HG03139 (cell line): Measurements from ENCODE around the gene HAUS6.
"Not testable (repeated sequence)": the region's sequence is repeated elsewhere in the genome, so short reads cannot be mapped to it uniquely, and the experiment has no call there.

Source experiments
- ATAC-seq: cut with Tn5 transposase; IDR thresholded peaks from one replicate; pipeline ENCODE4 v1.9.1; 2021; ENCODE audit not compliant: unreplicated experiment

The HAUS6 gene

GRCh38 chr9:19116107-19116790 lies 13.5 kb upstream of the HAUS6 start:
- no peak for ATAC-seq

- ATAC-seq, result no peak
These were observed 12.1 kb upstream of the HAUS6 start for GRCh38 chr9:19114680-19115270.

DNA sequence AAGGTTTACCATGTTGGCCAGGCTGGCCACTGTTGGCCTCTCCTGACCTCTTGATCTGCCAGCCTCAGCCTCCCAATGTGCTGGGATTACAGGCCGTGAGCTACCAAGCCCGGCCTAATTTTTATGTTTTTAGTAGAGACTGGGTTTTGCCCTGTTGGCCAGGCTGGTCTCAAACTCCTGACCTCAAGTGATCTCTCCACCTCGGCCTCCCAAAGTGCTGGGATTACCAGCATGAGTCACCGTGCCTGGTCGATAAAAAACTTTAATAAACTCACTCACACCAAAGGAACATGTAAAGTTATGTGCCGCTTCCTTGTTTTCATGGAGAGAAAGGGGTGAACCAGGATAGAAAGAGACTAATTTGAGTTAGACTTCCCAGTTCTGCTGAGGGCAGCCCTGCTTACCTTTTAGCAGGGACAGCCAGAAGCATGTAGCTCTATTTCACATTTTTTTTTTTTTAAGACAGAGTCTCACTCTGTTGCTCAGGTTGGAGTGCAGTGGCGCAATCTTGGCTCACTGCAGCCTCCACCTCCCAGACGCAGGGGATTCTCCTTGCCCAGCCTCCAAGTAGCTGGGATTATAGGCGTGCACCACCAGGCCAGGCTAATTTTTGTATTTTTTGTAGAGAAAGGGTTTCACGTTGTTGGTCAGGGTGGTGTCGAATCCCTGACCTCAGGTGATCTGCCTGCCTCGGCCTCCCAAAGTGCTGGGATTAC lies 11.4 kb upstream of the HAUS6 start:
- no peak for ATAC-seq

DNA sequence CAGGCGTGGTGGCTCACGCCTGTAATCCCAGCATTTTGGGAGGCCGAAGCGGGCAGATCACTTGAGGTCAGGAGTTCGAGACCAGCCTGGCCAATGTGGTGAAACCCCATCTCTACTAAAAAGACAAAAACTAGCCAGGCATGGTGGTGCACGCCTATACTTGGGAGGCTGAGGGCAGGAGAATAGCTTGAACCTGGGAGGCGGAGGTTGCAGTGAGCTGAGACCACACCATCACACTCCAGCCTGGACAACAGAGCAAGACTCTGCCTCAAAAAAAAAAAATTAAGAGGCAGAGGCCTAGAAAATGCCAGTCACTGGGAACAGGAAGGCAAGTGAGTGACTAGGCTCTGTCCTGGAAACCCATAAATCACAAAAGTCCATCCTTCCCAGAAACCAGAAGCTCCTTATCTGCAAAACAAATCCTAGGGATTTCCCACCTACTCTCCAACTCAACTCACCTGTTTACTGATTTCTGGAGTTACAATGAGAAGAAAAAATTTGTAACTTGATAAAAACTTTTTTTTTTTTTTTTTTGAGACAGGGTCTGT lies 10.4 kb upstream of the HAUS6 start:
- not testable (repeated sequence) for ATAC-seq

DNA sequence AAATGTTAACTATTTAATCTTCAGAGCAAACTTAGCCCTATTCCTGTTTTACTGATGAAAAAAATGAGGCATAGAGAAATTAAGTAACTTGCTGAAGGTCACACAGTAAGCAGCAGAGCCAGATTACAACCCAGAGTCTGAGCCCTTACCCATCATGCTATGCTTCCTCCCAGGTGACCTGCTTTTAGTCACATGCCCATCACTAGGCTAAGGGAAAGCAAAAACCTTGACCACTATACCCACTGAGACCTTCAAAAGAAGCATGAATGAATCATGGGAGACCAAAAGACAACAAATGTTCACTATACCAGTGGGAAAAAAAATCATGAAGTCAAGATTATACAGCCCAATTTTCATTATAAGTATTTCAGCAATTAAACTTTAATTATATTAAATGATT lies 5.3 kb upstream of the HAUS6 start:
- no peak for ATAC-seq

DNA sequence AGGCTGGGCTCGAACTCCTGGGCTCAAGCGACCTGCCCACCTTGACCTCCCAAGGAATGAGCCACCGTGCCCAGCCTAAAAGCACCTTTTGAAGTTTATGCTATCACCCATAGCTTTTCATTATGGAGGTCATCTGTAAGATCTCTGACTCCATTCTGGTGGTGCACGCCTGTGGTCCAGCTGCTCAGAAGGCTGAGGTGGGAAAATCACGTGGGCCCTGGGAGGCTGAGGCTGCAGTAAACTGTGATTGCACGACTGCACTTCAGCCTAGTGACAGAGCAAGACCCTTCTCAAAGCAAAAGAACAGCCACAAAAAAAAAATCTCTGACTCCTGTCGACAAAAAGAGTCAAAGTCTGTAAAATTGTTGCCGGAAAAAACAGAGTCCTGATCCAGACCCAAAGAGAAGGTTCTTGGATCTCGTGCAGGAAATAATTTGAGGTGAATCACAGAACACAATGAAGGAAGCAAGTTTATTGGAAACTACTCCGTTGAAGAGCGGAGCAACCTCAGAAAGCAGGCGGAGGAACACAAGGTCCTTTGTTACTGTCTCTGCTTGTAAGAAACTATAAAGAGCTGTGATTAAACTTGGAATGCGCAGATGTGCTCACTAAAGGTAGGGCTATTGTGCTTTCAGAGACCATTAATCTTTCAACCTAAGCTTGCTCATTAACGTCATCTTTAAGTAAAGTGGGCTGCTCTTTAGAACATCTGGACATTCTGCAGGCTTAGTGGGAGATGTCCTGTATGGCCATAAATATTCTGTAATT lies 2.0 kb upstream of the HAUS6 start:
- no peak for ATAC-seq

DNA sequence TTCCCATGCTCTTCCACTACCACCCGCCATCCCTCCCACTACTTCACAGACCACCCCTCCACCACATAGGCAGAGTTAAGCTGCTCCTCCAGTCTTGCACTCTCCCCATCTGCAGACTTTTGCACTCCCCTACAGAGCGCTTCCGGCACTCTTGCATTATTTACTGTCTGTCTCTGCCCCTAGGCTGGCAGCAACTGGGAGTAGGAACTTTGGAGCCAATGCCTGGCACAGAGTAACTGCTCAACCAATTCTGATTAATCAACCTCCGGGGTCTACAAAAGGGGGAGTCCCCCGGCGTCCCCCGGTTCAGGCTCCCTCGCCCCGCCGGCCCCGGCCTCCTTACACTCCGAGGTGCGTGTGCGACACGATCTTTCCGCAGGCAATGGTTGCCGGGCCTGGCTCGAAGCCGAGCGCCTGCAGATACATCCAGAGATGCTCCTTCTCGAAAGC lies 498 bp downstream of the HAUS6 start:
- ATAC-seq, result peak; percentile 40

- no peak for ATAC-seq
These were observed 1.5 kb downstream of the HAUS6 start for GRCh38 chr9:19101203-19101602.

DNA sequence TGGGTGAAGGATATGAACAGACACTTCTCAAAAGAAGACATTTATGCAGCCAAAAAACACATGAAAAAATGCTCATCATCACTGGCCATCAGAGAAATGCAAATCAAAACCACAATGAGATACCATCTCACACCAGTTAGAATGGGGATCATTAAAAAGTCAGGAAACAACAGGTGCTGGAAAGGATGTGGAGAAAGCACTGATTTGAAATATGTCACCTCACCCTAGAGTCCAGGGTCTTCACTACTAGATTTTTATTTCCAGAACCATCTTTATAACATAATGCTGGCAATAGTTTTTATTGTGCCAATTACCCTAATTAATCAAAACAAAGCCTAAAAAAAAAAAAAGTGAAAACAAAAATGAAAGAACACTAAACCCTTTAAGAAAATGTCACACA lies 5.3 kb downstream of the HAUS6 start:
- not testable (repeated sequence) for ATAC-seq

DNA sequence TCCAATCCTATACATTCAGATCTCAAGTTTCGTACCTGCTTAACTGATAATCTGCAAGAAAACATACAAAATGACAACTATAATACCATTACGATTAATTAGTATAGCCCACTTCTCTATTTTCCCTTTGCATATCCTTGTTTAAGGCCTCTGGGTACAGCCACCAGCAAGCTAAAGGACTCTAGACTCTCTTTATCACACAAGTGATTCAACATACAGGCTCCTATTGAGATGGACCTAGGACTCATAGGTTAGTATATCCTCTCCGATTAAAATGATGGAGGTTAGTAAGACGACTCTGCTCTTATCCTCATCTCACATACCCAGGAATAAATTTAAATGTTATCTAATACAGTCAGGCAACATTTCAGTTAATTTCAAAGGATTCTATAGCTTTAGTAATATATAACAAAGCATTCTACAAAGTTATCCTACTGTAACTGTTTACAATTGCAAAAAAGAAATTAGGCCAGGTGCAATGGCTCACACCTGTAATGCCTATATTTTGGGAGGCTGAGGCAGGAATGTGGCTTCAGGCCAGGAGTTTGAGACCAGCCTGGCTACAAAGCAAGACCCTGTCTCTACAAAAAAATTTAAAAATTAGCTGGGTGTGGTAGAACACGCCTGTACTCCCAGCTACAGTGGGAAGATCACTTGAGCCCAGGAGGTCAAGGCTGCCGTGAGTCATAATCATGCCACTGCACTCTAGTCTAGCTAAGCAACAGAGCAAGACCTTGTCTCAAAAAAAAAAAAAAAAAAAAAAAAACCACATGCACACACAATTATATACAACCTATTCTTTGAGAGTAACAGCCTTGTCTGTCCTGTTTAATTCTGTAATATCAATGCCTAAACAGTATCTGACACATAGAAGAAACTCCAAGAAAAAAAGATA lies 15.4 kb downstream of the HAUS6 start:
- no peak for ATAC-seq

GRCh38 chr9:19085295-19085694 lies 17.4 kb downstream of the HAUS6 start:
- no peak for ATAC-seq

DNA sequence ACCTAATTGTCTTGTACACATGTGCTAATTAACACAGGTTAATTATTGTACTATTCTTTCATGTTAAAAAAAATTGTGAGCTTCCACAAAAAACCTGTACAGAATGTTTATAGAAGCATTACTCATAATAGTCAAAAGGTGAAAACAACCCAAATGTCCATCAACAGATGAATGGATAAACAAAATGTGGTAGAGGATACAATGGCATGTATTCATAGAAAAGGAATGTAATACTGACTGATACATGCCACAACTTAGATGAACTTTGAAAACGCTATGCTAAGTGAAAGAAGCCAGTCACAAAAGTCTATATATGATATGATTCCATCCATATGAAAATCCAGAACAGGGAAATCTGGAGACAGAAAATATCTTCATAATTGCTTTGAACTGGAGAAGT lies 27.9 kb downstream of the HAUS6 start:
- ATAC-seq, result no peak

GRCh38 chr9:19074229-19074628 lies 28.5 kb downstream of the HAUS6 start:
- no peak for ATAC-seq

DNA sequence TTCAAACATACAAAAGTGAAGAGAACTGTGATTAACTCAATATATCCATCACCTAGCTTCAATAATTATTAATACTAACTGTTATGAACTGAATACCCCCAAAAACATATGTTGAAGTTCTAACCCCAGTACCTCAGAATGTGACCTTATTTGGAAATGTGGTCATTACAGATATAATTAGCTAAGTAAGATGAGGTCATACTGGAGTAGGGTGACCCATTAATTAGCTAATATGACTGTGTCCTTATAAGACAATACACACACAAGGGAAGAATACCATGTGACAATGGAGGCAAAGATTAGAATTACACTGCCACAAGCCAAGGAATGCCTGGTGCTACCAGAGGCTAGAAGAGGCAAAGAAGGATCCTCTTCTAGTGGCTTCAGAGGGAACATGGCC lies 45.7 kb downstream of the HAUS6 start:
- ATAC-seq, result no peak

DNA sequence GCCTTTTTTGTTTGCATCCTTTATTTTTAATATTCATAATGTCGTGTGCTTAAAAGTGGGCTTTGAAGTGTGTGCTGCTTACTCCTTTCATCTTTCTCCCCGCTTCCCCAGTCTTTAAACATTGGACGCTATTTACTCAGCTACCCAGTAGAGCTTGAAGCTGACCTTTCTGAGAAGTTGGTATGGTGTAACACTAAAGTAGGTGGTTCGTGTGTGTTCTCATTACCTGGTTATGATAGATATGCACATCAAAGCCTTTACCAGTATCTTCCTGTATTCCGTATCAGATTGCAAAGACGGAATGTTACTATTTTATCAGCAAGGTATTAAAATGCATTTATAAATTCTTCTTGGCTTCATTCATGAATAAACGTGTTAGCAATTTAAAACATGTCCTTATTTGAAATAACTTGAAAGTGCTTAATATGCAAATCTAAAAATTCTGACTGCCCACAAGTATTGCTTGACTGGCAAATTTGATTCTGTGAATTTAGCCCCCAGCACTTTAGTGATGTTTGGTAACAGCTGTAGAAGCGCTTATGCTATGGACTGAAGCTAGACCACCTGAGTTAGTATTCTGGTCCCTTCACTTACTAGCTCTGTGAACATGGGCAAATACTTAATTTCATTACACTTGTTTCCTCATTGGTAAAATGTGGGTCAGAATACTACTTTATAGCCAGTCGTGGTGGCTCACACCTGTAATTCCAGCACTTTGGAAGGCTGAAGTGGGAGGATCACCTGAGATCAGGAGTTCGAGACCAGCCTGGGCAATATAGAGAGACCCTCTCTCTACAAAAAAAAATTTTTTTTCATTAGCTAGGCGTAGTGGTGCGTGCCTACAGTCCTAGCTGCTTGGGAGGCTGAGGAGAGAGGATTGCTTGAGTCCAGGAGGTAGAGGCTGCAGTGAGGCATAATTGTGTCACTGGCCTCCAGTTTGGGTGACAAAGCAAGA lies 51.8 kb downstream of the HAUS6 start:
- ATAC-seq, result no peak

- no peak for ATAC-seq
These were observed 52.6 kb downstream of the HAUS6 start for GRCh38 chr9:19049917-19050636.

DNA sequence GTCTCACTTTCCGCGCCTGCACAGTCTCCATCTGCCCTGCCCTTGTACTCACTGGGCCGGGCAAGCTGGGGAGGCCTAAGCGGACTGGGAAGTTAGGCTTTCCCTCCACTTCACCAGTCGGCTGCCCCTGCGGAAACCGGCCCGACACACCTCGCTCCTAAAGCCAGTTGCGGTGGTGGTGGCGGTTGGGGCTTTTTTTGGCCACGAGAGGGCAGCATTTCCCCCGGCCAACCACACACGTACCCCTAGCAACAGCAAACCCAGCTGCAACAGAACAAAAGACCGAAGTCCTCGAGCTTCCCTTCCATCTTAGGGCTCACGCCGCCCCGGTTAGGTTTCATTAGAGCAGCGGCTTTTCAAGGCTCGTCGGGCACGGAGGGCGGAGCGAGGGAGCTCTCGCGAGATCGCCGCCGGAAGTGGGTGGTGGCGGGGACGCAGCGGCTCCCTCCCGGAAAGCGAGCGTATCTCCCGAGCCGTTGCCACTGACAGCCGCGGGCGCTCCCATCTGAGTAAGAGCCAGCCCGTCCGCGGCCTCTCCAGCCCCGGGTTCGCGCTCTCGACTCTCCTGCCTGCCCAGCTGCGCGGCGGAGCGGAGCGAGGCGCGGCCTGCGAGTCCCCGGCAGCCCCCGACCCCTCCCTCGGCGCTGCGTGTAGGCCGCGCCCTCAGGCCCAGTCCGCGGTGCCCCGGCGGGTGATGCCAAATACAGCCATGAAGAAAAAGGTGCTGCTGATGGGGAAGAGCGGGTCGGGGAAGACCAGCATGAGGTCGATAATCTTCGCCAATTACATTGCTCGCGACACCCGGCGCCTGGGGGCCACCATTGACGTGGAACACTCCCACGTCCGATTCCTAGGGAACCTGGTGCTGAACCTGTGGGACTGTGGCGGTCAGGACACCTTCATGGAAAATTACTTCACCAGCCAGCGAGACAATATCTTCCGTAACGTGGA lies 53.5 kb downstream of the HAUS6 start, which contains the start of gene RRAGA:
Gene RRAGA (plus strand): TSS at position 462 of the 951 bp plus-strand sequence. CDS start 233 bp downstream, at position 695.
- peak; percentile 87 for ATAC-seq
